ENCODE measurements around the gene ZNF385B. TPM values are rescaled to one million over a fixed set of nuclear protein-coding genes. Genes with fewer than 3 reads are reported as not detected.
A peak's percentile ranks its signal among the peaks of the same experiment; 100 is the strongest.

Gene ZNF385B
- total RNA-seq, 2 donors from 2014 or later, result not detected

- Mint-ChIP-seq H3K27ac (no peak overlapping the region), H3K36me3 (no peaks in the 10 kb centered on the region), H3K9me3 (no peaks in the 10 kb centered on the region)
- no peak for ATAC-seq
- no peak for DNase-seq (ENCODE audit: low spot score in 2 of 2)
Observed at GRCh38 chr2:179429060-179429471, 432.3 kb downstream of the ZNF385B start.

- no peaks in the 10 kb centered on the region for H3K9me3 Mint-ChIP-seq
- no peak overlapping the region for H3K27ac Mint-ChIP-seq
- DNase-seq (ENCODE audit: low spot score in 2 of 2), result no peak
- H3K36me3 Mint-ChIP-seq, result no peaks in the 10 kb centered on the region
- ATAC-seq, result no peak
Observed at GRCh38 chr2:179428649-179429048, 432.8 kb downstream of the ZNF385B start.

GRCh38 chr2:179427065-179427464 is 434.3 kb downstream of the ZNF385B start:
- no peaks in the 10 kb centered on the region for H3K36me3 Mint-ChIP-seq

GRCh38 chr2:179424571-179424970 is 436.8 kb downstream of the ZNF385B start:
- Mint-ChIP-seq H3K9me3 (no peaks in the 10 kb centered on the region), H3K36me3 (no peaks in the 10 kb centered on the region), H3K27ac (no peak overlapping the region)

More at GRCh38 chr2:179427065-179427464, 434.3 kb downstream of the ZNF385B start:
- Mint-ChIP-seq H3K27ac (no peak overlapping the region), H3K9me3 (no peaks in the 10 kb centered on the region)
- DNase-seq (ENCODE audit: low spot score in 2 of 2) (no peak), ATAC-seq (no peak)

GRCh38 chr2:179422037-179422643 is 439.3 kb downstream of the ZNF385B start:
- DNase-seq (ENCODE audit: low spot score in 2 of 2) (peak in 1 of 2 donors; percentile 44), ATAC-seq (peak; percentile 26 to 70)
- Mint-ChIP-seq H3K27ac (no peak overlapping the region), H3K36me3 (no peaks in the 10 kb centered on the region), H3K9me3 (no peaks in the 10 kb centered on the region)

More at GRCh38 chr2:179424571-179424970, 436.8 kb downstream of the ZNF385B start:
- no peak for DNase-seq (ENCODE audit: low spot score in 2 of 2)
- ATAC-seq, result no peak

GRCh38 chr2:179417436-179417949 is 443.9 kb downstream of the ZNF385B start:
- no peaks in the 10 kb centered on the region for H3K36me3 Mint-ChIP-seq
- no peak for ATAC-seq
- H3K9me3 Mint-ChIP-seq, result no peaks in the 10 kb centered on the region
- no peak overlapping the region for H3K27ac Mint-ChIP-seq
- no peak for DNase-seq (ENCODE audit: low spot score in 2 of 2)

GRCh38 chr2:179412112-179412511 is 449.3 kb downstream of the ZNF385B start:
- H3K9me3 Mint-ChIP-seq, result no peaks in the 10 kb centered on the region
- DNase-seq (ENCODE audit: low spot score in 2 of 2), result no peak
- H3K36me3 Mint-ChIP-seq, result no peaks in the 10 kb centered on the region
- no peak overlapping the region for H3K27ac Mint-ChIP-seq
- ATAC-seq, result no peak

GRCh38 chr2:179410552-179411356 is 450.7 kb downstream of the ZNF385B start:
- H3K9me3 Mint-ChIP-seq, result no peaks in the 10 kb centered on the region
- DNase-seq (ENCODE audit: low spot score in 2 of 2), result peak in 1 of 2 donors; percentile 31
- peak in 1 of 2 donors; percentile 56 for ATAC-seq

GRCh38 chr2:179403624-179404023 is 457.8 kb downstream of the ZNF385B start:
- H3K27ac Mint-ChIP-seq, result no peak overlapping the region
- ATAC-seq (no peak), DNase-seq (ENCODE audit: low spot score in 2 of 2) (no peak)
- no peaks in the 10 kb centered on the region for H3K36me3 Mint-ChIP-seq
- no peaks in the 10 kb centered on the region for H3K9me3 Mint-ChIP-seq

More at GRCh38 chr2:179410552-179411356, 450.7 kb downstream of the ZNF385B start:
- Mint-ChIP-seq H3K36me3 (no peaks in the 10 kb centered on the region), H3K27ac (no peak overlapping the region)

- Mint-ChIP-seq H3K27ac (no peak overlapping the region), H3K36me3 (no peaks in the 10 kb centered on the region), H3K9me3 (no peaks in the 10 kb centered on the region)
- DNase-seq (ENCODE audit: low spot score in 2 of 2) (no peak), ATAC-seq (no peak)
Observed at GRCh38 chr2:179393481-179393880, 467.9 kb downstream of the ZNF385B start.

Other genes starting within 250 kb of the ZNF385B start
- 10 to 100 TPM; 21.4 to 23.4 TPM for gene CWC22, start 145.7 kb upstream of the ZNF385B start, total RNA-seq

All from activated naive CD4-positive, alpha-beta T cell treated with anti-CD3 and anti-CD28 coated beads, Interleukin-2, amount 50 U/mL, for 72 hours (primary cell).